D721Med (cell line): ENCODE measurements around the gene SH3BGRL.
A peak's percentile ranks its signal among the peaks of the same experiment; 100 is the strongest.

Experiments used
- DNase-seq: peaks from one replicate; pipeline ENCODE4 v3.0.0; 2011; ENCODE audit warnings: low spot score; ENCODE audit not compliant: insufficient read length
- FAIRE-seq: peaks from 2 replicates; lab custom pipeline; 2011; peaks lifted over from hg19 to GRCh38; lab: Jason Lieb, UNC
- CTCF ChIP-seq: IDR thresholded peaks from 2 replicates; pipeline ENCODE4 v1.5.1; 2012; ENCODE audit warnings: mild to moderate bottlenecking, control low read depth; ENCODE audit not compliant: insufficient read depth; ENCODE audit errors: missing control alignments

SH3BGRL gene

GRCh38 chrX:81202943-81203342, 1.0 kb downstream of the SH3BGRL start:
- FAIRE-seq (no peak), DNase-seq (no peak)
- no peak for TF ChIP-seq CTCF

GRCh38 chrX:81205551-81205950, 3.6 kb downstream of the SH3BGRL start:
- no peak for FAIRE-seq
- no peak for TF ChIP-seq CTCF

GRCh38 chrX:81206476-81206875, 4.6 kb downstream of the SH3BGRL start:
- TF ChIP-seq CTCF = no peak
- no peak for DNase-seq
- FAIRE-seq = peak; percentile 69

More at GRCh38 chrX:81205551-81205950, 3.6 kb downstream of the SH3BGRL start:
- DNase-seq = no peak

GRCh38 chrX:81208916-81209315, 7.0 kb downstream of the SH3BGRL start:
- no peak for DNase-seq
- FAIRE-seq = no peak
- no peak for TF ChIP-seq CTCF

- TF ChIP-seq CTCF = no peak
- no peak for DNase-seq
- peak; percentile 48 for FAIRE-seq
Measured at GRCh38 chrX:81215685-81216084, 13.8 kb downstream of the SH3BGRL start.

GRCh38 chrX:81229229-81229628, 27.3 kb downstream of the SH3BGRL start:
- no peak for DNase-seq
- no peak for TF ChIP-seq CTCF
- FAIRE-seq = no peak

GRCh38 chrX:81229901-81230300, 28.0 kb downstream of the SH3BGRL start:
- FAIRE-seq (no peak), DNase-seq (no peak)
- no peak for TF ChIP-seq CTCF
